LHCN-M2 (cell line): ENCODE results near the gene DDX1. TPM values are rescaled to one million over a fixed set of nuclear protein-coding genes. Genes with fewer than 3 reads are reported as not detected.
"Not testable (repeated sequence)": the region's sequence is repeated elsewhere in the genome, so short reads cannot be mapped to it uniquely, and the experiment has no call there.

Source experiments
- DNase-seq: peaks from one replicate; pipeline ENCODE4 v3.0.0-alpha.2; 2012; ENCODE audit warnings: low read depth
- total RNA-seq: library from RNA; depleted of rRNA; stranded (reverse); fragments of >200 nt; gene quantifications from 2 replicates; pipeline ENCODE4 v1.2.3, GENCODE V29; 2014; rRNA removed

Gene DDX1
- total RNA-seq, 1 experiment from 2014 or later: 78.4 TPM

- DNase-seq: no peak
Observed at GRCh38 chr2:15674637-15675455, 83.2 kb downstream of the DDX1 start.

DNA sequence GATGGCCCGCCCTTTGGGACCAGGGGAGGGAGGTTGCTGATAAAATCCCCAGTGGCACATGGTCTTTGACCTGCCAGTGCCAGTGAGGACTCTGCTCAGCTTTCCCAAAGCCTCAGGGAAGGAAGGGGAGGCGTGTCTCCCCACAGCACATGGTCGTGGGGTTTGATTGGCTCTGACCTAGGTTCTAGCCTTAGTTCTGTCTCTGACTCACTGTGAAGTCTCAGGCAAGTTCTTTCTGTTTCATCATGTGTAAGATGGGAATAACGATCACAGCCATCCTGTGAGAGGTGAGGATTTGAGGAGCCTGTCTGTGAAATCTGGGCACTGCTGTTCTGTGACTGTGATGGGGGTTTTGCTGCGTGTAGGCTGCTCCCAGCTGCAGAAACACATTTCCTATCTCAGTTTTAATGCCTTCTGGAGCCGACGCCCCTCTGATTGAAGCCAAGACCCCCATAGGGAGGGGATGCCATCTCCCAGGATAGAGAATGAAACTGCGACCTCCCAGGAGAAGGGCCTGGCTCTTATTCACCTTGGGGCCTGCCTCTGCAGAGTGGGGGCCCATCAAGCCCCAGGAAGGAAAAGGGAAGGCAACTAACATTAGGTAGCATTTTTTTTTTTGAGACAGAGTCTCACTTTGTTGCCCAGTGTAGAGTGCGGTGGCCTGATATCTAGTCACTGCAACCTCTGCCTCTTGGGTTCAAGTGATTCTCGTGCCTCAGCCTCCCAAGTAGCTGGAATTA is 84.0 kb downstream of the DDX1 start:
- DNase-seq: no peak

GRCh38 chr2:15677141-15677843 is 85.6 kb downstream of the DDX1 start:
- DNase-seq: no peak

- DNase-seq: no peak
Observed at GRCh38 chr2:15678346-15678745, 86.7 kb downstream of the DDX1 start.

GRCh38 chr2:15678909-15679308 is 87.2 kb downstream of the DDX1 start:
- no peak for DNase-seq

DNA sequence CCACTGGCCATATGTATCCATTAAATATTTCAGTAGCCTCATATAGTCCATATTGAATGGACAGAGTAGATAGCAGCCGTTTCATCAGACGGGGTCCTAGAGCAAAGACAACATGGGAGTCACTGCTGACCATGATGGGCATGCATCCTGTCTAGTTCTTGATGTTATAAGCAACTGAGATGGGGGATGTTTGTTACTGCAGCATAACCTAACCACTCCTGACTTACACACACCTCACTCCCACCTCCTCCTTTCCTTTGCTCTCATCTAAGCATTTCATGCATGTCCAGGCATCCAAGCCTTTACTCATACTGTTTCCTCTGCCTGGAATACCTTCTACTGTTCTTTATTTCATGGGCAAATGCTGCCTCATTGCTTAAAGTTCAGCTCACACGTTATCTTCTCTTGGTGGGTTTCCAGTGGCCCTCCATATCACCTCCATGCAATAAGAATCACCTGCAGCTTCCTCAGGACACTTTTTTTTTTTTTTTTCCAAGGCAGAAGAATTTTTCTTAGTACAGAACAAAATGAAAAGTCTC is 87.8 kb downstream of the DDX1 start:
- DNase-seq: no peak

DNA sequence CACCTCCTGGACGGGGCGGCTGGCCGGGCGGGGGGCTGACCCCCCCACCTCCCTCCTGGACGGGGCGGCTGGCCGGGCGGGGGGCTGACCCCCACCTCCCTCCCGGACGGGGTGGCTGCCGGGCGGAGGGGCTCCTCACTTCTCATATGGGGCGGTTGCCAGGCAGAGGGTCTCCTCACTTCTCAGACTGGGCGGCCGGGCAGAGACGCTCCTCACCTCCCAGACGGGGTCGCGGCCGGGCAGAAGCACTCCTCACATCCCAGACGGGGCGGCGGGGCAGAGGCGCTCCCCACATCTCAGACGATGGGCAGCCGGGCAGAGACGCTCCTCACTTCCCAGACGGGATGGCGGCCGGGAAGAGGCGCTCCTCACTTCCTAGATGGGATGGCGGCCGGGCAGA is 88.5 kb downstream of the DDX1 start:
- DNase-seq: not testable (repeated sequence)

Other genes with a start within 250 kb of the DDX1 start
- 35.1 and 38.4 TPM in 2 replicates for gene NBAS, start 30.5 kb upstream of the DDX1 start, total RNA-seq